ENCODE measurements around the gene KAT8.

KAT8 gene

GRCh38 chr16:31117384-31118222 is at the start of gene KAT8:
Gene KAT8 (plus strand): TSS chr16:31117664. CDS start chr16:31117682, 18 bp downstream.
- DNase-seq (ENCODE audit: low spot score): peak; percentile 97

- DNase-seq (ENCODE audit: low spot score): peak; percentile 74
These were observed 45.6 kb upstream of the KAT8 start for GRCh38 chr16:31071861-31072260.

- DNase-seq (ENCODE audit: low spot score): peak; percentile 59
These were observed 44.8 kb upstream of the KAT8 start for GRCh38 chr16:31072540-31073141.

DNA sequence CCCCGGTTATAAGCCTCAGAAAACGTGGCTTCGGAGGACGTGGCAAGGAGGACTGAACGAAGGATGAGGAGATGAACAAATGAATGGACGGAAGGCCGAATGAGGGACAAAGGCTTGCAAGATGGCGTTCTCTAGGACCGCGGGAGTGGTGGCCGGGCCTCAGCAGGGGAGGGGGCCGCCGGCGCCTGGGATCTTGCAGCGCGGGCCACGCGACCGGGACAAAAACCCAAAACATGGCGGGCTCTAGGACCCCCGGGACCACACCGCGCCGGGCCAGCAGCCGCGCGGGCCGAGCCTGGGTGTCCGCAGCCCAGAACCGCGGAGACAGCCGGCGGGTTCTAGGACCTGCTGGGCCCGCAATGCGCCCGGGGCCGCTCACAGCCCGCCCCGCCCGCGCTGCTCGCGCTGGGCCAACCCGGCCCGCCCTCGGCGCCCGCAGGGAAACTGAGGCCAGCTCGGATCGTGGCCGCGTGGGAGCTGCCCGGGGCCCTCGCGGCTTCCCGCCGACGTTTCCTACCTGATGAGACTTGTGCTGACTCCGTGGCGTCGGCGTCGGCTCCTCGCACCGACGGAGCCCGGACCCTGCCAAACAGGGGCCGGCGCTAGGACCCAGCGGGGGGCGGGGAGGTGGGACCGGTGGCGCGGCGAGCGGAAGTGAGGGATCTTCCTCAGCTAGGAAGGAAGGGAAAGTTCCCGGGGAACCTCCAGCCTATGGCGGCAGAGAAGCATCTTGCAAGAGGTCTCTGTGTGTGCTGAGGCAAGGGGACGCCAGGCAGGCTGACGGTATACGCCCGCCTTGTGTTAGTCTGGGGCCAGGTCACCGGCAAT is 44.1 kb upstream of the KAT8 start:
- DNase-seq (ENCODE audit: low spot score): peak; percentile 91

DNA sequence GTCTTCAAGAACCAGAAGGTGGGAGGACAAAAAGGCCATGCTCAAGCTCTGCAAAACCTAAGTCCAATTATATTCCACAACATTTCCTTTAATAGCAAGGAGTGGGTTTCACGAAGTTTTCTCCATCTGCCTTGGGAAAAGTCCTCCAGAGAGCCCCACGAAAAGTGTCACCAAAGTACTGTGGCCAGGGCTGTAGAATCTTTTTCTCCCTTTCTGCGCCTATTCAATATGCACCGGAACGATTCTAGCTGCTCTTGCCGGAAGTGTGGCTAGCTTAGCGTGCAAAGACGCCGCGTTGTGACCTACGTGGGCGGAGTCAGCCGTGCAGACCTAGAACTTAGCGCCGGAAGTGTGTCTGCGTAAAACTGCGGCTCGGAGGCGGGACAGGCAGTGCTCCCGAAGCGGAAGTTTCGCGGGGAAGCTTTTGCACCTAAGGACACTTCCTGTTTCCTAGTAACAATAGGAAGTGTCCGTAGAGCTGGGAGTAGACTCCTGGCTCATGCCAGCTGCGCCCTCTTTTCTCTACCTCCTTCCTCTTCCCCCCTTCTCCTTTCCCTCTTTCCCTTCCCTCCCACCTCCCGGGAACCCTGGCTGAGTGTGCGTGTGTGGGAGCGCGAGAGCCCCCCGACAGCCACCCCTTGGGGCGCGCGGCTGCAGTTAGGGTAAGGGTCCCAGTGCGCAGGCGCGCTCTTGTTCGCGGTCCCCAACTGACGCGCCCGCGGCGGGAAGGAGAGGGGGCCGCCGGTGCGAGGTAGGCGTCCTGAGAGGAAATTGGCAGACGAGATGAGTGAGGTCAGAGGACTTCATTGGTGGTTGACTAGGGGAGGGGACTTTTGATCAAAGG is 43.3 kb upstream of the KAT8 start, which contains the start of the genes ZNF646 and ZNF668:
Gene ZNF646 (plus strand): TSS at position 453 of the 844 bp plus-strand sequence. CDS start 1,903 bp downstream, outside the sequence.
Gene ZNF668 (minus strand): TSS at position 271 of the 844 bp plus-strand sequence. CDS start 9,781 bp downstream, outside the sequence.
- DNase-seq (ENCODE audit: low spot score): peak; percentile 97

- DNase-seq (ENCODE audit: low spot score): no peak
These were observed 42.7 kb upstream of the KAT8 start for GRCh38 chr16:31074814-31075183.

- DNase-seq (ENCODE audit: low spot score): no peak
These were observed 41.1 kb upstream of the KAT8 start for GRCh38 chr16:31076319-31076718.

- no peak for DNase-seq (ENCODE audit: low spot score)
These were observed 40.4 kb upstream of the KAT8 start for GRCh38 chr16:31077024-31077423.

GRCh38 chr16:31077592-31078396 is 39.7 kb upstream of the KAT8 start:
- no peak for DNase-seq (ENCODE audit: low spot score)

DNA sequence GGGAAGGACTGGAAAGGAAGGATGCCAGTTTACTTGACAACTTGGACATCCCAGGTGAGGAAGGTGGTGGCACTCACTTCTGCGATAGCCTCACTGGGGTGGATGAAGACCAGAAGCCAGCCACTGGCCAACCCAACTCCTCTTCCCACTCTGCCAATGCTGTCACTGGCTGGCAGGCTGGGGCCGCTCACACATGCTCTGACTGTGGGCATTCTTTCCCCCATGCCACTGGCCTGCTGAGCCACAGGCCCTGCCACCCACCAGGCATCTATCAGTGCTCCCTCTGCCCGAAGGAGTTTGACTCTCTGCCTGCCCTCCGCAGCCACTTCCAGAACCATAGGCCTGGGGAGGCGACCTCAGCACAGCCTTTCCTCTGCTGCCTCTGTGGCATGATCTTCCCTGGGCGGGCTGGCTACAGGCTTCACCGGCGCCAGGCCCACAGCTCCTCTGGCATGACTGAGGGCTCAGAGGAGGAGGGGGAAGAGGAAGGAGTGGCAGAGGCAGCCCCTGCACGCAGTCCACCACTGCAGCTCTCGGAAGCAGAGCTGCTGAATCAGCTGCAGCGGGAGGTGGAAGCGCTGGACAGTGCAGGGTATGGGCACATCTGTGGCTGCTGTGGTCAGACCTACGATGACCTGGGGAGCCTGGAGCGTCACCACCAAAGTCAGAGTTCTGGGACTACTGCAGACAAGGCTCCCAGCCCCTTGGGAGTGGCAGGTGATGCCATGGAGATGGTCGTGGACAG is 38.7 kb upstream of the KAT8 start:
- no peak for DNase-seq (ENCODE audit: low spot score)

- no peak for DNase-seq (ENCODE audit: low spot score)
These were observed 38.0 kb upstream of the KAT8 start for GRCh38 chr16:31079342-31079944.

DNA sequence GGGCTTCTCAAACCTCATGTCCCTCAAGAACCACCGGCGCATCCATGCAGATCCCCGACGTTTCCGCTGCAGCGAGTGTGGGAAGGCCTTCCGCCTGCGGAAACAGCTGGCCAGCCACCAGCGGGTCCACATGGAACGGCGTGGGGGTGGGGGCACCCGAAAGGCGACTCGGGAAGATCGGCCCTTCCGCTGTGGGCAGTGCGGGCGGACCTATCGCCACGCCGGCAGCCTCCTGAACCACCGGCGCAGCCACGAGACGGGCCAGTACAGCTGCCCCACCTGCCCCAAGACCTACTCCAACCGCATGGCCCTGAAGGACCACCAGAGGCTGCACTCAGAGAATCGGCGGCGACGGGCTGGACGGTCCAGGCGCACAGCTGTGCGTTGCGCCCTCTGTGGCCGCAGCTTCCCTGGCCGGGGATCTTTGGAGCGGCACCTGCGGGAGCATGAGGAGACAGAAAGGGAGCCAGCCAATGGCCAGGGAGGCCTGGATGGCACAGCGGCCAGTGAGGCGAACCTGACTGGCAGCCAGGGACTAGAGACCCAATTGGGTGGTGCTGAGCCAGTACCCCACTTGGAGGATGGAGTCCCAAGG is 37.3 kb upstream of the KAT8 start:
- no peak for DNase-seq (ENCODE audit: low spot score)

GRCh38 chr16:31080756-31081419 is 36.6 kb upstream of the KAT8 start:
- DNase-seq (ENCODE audit: low spot score): no peak

DNA sequence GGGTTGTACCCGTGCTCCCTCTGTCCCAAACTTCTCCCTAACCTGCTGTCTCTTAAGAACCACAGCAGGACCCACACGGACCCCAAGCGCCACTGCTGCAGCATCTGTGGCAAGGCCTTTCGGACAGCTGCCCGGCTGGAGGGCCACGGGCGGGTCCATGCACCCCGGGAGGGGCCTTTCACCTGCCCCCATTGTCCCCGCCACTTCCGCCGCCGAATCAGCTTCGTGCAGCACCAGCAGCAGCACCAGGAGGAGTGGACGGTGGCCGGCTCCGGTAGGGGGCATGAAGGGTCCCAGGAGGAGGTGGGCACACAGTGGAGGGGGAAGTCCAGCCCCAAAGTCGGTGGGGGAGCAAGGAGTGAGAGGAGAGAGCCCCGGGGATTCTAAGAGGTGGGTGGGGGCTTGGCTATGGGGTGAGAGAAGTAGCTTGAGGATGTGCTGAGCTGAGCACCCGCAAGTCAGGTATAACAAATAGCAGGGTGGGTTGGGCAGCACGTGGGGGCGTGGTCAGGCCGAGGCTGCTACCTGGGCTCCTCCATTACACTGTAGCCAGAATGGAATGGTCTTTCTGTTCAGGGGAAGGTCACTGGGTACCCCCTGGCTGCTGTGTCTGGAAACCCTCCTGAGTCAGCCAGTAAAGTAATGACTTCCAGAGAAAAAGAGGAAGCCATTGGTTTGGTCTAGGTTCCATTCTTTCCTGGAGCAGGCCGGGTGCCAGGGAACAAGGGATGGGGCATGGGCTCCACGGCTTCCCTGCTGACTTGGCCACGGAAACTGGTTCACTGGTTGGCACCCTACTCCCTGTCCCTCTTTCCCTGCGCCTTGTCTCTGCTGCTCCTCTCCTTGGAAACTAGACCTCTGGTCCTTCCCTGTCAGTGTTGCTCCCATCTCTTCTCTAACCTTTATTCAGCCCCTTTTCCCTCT is 35.8 kb upstream of the KAT8 start:
- DNase-seq (ENCODE audit: low spot score): no peak

DNA sequence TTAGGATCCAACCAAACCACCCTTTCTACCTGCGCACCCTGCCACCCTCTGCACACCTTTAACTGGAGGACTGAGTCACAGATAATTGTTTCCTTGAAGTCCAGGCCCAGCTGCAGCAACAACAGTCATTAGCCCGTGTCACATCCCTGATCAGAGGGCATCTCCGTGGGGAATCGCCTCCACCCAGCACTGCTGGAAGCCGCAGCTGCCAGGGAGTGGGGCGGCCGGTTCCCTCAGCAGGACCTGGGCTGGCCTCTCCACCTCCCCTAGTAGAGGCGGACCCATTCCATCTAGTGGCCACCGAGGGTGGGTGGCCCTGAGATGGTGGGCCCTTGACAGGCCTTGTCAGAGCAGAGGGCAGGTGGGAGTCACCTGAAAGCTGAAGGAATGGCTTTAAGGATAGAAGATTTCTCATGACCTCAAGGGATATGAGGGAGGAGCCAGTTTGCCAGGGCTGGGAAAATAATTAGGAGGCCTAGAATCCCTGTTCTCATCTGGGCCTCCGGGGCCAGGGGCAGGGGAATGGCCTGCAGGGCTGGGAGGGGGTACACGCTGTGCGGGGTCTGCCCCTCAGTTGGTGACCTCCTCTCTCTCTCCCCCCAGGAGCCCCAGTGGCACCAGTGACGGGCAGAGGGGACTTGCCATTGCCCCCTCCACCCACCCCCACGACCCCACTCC is 35.0 kb upstream of the KAT8 start:
- DNase-seq (ENCODE audit: low spot score): no peak

- DNase-seq (ENCODE audit: low spot score): no peak
These were observed 34.4 kb upstream of the KAT8 start for GRCh38 chr16:31083081-31083480.

- no peak for DNase-seq (ENCODE audit: low spot score)
These were observed 33.9 kb upstream of the KAT8 start for GRCh38 chr16:31083556-31083955.
